Panc1 (cell line): ENCODE results near the gene USP40. TPM values are rescaled to one million over a fixed set of nuclear protein-coding genes. Genes with fewer than 3 reads are reported as not detected.

Experiments
- ATAC-seq: fragments of 200-7000 bp; cut with Tn5 transposase; 2 replicates; pipeline ENCODE4 v1.9.1; 2020; ENCODE audit warnings: mild to moderate bottlenecking, moderate library complexity
- BruUV-seq: library from RNA; stranded (reverse); fragments of 400-500 nt; replicated peaks from 2 replicates; lab custom pipeline; 2021; lab: Mats Ljungman, UMichigan
- CTCF ChIA-PET: fragments of 300-600 bp; sonication (Branson Sonifier 250); formaldehyde crosslinking; loops from one replicate; lab custom pipeline; 2022; ENCODE audit warnings: antibody characterized with exemption; lab: Charles Lee
- POLR2A ChIA-PET: fragments of 300-600 bp; sonication (Branson Sonifier 250); formaldehyde crosslinking; loops from one replicate; lab custom pipeline; 2022; ENCODE audit warnings: antibody characterized with exemption; lab: Charles Lee
- DNase-seq: peaks from one replicate; pipeline ENCODE4 v3.0.0-alpha.2; 2010; ENCODE audit warnings: low read depth, low spot score
- H3K27ac ChIP-seq: 2 replicates; pipeline ENCODE4 v1.5.1; 2011; ENCODE audit warnings: mild to moderate bottlenecking, low read length, inconsistent platforms
- H3K27me3 ChIP-seq: fragments of 200-500 bp; sonication (Bioruptor generic); 2 replicates; pipeline ENCODE4 v1.6.0; 2014; ENCODE audit warnings: low read length, inconsistent platforms; ENCODE audit not compliant: control insufficient read depth, insufficient read depth
- H3K36me3 ChIP-seq: fragments of 200-500 bp; sonication (Bioruptor generic); 2 replicates; pipeline ENCODE4 v1.5.1; 2014; ENCODE audit warnings: inconsistent platforms, mild to moderate bottlenecking, low read length, moderate library complexity; ENCODE audit not compliant: control insufficient read depth, insufficient read depth
- H3K4me1 ChIP-seq: 2 replicates; pipeline ENCODE4 v1.5.1; 2011; ENCODE audit warnings: inconsistent platforms, mild to moderate bottlenecking, low read length, moderate library complexity; ENCODE audit not compliant: control insufficient read depth, insufficient read depth
- H3K4me3 ChIP-seq, 2 experiments: 2 replicates each; pipeline ENCODE4 v1.5.1; 2011 to 2012; ENCODE audit warnings: low read depth in 2 of 2, low read length in 2 of 2, mild to moderate bottlenecking in 2 of 2, inconsistent platforms in 1 of 2, moderate library complexity in 1 of 2
- H3K9me3 ChIP-seq: fragments of 200-500 bp; sonication (Bioruptor generic); 2 replicates; pipeline ENCODE4 v1.5.1; 2014; ENCODE audit warnings: low read depth, mild to moderate bottlenecking, inconsistent platforms, low read length, moderate library complexity; ENCODE audit not compliant: control insufficient read depth, insufficient read depth
- CTCF ChIP-seq: fragments of 450-650 bp; IDR thresholded peaks from 2 replicates; pipeline ENCODE4 v1.5.1; 2017; ENCODE audit warnings: mild to moderate bottlenecking
- POLR2AphosphoS5 ChIP-seq: IDR thresholded peaks from 2 replicates; pipeline ENCODE4 v1.6.1; 2012; ENCODE audit warnings: mild to moderate bottlenecking, low read depth, low read length, moderate library complexity
- SIN3A ChIP-seq: IDR thresholded peaks from 2 replicates; pipeline ENCODE4 v1.6.1; 2012; ENCODE audit warnings: low read depth, mild to moderate bottlenecking, low read length, moderate library complexity, borderline replicate concordance; ENCODE audit not compliant: insufficient read depth
- TCF7L2 ChIP-seq: IDR thresholded peaks from 2 replicates; pipeline ENCODE4 v1.6.1; 2011; ENCODE audit warnings: mild to moderate bottlenecking, low read depth, low read length, inconsistent platforms
- in situ Hi-C: cut with HindIII; loops from 2 replicates; pipeline ENCODE4 v1.10.0; 2016; ENCODE audit warnings: low sequenced_read_pairs, low pct_unique_long_range_greater_than_20kb
- intact Hi-C: fragments of 100-400 bp; cut with micrococcal nuclease; formaldehyde crosslinking; loops from one replicate; pipeline ENCODE4 v1.10.0; 2022; ENCODE audit not compliant: unreplicated experiment
- total RNA-seq: library from RNA; stranded (reverse); gene quantifications from one replicate; pipeline ENCODE4 v1.2.1, GENCODE V29; 2021; ENCODE audit not compliant: unreplicated experiment
- TF ChIP-seq, protein P1 (sequence below), 2 experiments: IDR thresholded peaks; 2 replicates each; pipeline ENCODE4 v1.6.1; 2011 to 2012; ENCODE audit warnings: low read depth in 2 of 2, control low read depth in 1 of 2, low read length in 1 of 2, mild to moderate bottlenecking in 1 of 2, moderate library complexity in 1 of 2; ENCODE audit not compliant: insufficient read depth in 1 of 2

USP40 gene
- total RNA-seq, 1 experiment from 2014 or later: 26.6 TPM

DNA sequence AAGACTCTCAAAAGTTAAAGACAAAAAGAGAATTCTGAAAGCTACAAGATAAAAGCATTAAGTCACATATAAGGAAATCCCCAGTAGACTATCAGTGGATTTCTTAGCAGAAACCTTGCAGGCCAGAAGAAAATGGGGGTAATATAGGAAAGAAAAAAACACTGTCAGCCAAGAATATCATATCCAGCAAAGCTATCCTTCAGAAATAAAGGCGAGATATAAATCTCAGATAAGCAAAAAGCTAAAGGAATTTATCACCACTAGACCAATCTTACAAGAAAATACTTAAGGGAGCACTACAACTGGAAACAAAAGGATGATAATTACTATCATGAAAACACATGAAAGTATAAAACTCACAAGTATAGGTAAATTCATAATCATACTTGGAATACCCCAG lies 63.1 kb downstream of the USP40 start:
- BruUV-seq: no TSS peak
- TF ChIP-seq CTCF: no peak
- TF ChIP-seq TCF7L2: no peak
- no peak for TF ChIP-seq SIN3A
- TF ChIP-seq, protein P1, sequence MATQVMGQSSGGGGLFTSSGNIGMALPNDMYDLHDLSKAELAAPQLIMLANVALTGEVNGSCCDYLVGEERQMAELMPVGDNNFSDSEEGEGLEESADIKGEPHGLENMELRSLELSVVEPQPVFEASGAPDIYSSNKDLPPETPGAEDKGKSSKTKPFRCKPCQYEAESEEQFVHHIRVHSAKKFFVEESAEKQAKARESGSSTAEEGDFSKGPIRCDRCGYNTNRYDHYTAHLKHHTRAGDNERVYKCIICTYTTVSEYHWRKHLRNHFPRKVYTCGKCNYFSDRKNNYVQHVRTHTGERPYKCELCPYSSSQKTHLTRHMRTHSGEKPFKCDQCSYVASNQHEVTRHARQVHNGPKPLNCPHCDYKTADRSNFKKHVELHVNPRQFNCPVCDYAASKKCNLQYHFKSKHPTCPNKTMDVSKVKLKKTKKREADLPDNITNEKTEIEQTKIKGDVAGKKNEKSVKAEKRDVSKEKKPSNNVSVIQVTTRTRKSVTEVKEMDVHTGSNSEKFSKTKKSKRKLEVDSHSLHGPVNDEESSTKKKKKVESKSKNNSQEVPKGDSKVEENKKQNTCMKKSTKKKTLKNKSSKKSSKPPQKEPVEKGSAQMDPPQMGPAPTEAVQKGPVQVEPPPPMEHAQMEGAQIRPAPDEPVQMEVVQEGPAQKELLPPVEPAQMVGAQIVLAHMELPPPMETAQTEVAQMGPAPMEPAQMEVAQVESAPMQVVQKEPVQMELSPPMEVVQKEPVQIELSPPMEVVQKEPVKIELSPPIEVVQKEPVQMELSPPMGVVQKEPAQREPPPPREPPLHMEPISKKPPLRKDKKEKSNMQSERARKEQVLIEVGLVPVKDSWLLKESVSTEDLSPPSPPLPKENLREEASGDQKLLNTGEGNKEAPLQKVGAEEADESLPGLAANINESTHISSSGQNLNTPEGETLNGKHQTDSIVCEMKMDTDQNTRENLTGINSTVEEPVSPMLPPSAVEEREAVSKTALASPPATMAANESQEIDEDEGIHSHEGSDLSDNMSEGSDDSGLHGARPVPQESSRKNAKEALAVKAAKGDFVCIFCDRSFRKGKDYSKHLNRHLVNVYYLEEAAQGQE (IDR thresholded peaks at IDR 0.05; ENCODE audit: insufficient read depth in 1 of 2, low read depth in 2 of 2, low read length in 1 of 2): no peak
- no peak for TF ChIP-seq POLR2AphosphoS5
- no peak overlapping the region for H3K4me3 ChIP-seq
- in situ Hi-C loops (no loop called here), intact Hi-C loops (no loop called here)
- no peaks in the 10 kb centered on the region for H3K36me3 ChIP-seq
- no peaks in the 10 kb centered on the region for H3K27me3 ChIP-seq
- CTCF ChIA-PET: no interaction called here
- DNase-seq: no peak
- no peak overlapping the region for H3K27ac ChIP-seq
- no peaks in the 10 kb centered on the region for H3K4me1 ChIP-seq
- ATAC-seq: no peak
- POLR2A ChIA-PET: no interaction called here
- peaks cover 14% of the 10 kb centered on the region; the same call in 1 of the 2 replicates for H3K9me3 ChIP-seq

DNA sequence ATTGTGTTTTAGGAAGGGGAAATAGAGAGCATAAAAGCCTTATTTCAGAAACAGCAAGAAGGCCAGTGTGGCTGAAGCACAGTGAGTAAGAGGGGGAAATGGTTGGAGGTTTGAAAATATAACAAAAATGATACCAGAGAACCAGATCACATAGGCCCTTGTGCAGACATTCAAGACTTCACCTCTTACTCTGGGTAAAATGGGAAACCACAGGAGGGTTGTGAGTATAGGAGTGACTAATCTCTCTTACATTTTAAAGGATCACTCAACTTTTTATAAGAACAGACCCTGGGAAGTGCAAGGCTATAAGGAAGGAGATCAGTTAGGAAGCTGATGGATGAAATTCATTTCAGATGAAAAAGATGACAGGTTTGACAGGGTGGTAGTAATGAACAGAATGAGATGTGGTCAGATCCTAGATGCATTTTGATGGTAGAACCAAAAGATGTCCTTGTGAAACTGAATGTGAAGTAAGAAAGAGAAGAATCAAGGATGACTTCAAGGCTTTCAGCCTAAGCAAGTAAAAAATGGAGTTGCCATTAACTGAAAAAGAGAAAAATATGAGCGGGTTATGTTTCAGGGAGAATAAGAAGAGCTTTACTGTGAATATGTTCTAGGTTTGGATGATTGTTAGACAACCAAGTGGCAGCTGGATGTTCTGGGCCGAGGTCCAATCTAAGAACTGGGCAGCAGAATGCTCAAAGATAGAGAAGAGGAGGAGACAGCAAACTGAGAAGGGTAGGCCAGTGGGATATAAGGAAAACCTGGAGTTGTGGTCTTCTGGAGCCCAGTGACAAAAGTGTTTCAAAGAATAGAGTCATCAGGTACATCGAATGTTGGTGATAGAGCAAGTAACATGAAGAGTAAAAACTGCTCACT lies 65.1 kb downstream of the USP40 start:
- intact Hi-C loops: no loop called here
- H3K27me3 ChIP-seq: no peaks in the 10 kb centered on the region
- in situ Hi-C loops: no loop called here
- peaks cover 14% of the 10 kb centered on the region; the same call in 1 of the 2 replicates for H3K9me3 ChIP-seq
- TF ChIP-seq POLR2AphosphoS5: no peak
- TF ChIP-seq TCF7L2: no peak
- TF ChIP-seq, protein P1 (IDR thresholded peaks at IDR 0.05; ENCODE audit: insufficient read depth in 1 of 2, low read depth in 2 of 2, low read length in 1 of 2): no peak
- CTCF ChIA-PET: no interaction called here
- POLR2A ChIA-PET: no interaction called here
- H3K4me1 ChIP-seq: no peaks in the 10 kb centered on the region
- ATAC-seq (no peak), DNase-seq (no peak)
- no TSS peak for BruUV-seq
- no peak overlapping the region for H3K4me3 ChIP-seq
- no peak overlapping the region for H3K27ac ChIP-seq
- H3K36me3 ChIP-seq: no peaks in the 10 kb centered on the region; the same call in 1 of the 2 replicates
